Measurements from ENCODE around the gene KRTAP10-3. TPM values are rescaled to one million over a fixed set of nuclear protein-coding genes. Genes with fewer than 3 reads are reported as not detected.

The KRTAP10-3 gene
- total and polyA plus RNA-seq, 2 of the 13 experiments (the other 11 are each of a cell fraction or from before 2014, with no cell fraction given) = not detected

GRCh38 chr21:44589586-44590305 lies 31.2 kb upstream of the KRTAP10-3 start:
- TF ChIP-seq SNAPC2 (CRISPR knock-in tag; IDR thresholded peaks at IDR 0.05) (no peak), TIGD3 (CRISPR knock-in tag; IDR thresholded peaks at IDR 0.05; ENCODE audit: borderline replicate concordance) (no peak), ZNF749 (CRISPR knock-in tag; IDR thresholded peaks at IDR 0.05; ENCODE audit: borderline replicate concordance) (no peak), PLSCR1 (CRISPR knock-in tag; IDR thresholded peaks at IDR 0.05; ENCODE audit: borderline replicate concordance) (no peak), MTA1 (CRISPR knock-in tag; IDR thresholded peaks at IDR 0.05; ENCODE audit: borderline replicate concordance) (peak; percentile 26; the same call in 1 of the 2 replicates)
- BruUV-seq (replicated peaks) = no TSS peak

More at GRCh38 chr21:44589586-44590305, 31.2 kb upstream of the KRTAP10-3 start:
- Histone ChIP-seq H3K9me3 (ENCODE audit: low read length) (no peaks in the 10 kb centered on the region), H3K36me3 (replicated peaks in 1 of 2; ENCODE audit: control insufficient read depth in 1 of 2, insufficient read depth in 2 of 2, low read length in 2 of 2) (no peaks in the 10 kb centered on the region), H3K4me2 (ENCODE audit: low read depth, low read length) (peak overlapping the region; percentile 36; the same call in 1 of the 2 replicates), H3K27me3 (ENCODE audit: control insufficient read depth in 1 of 2, insufficient read depth in 2 of 2, low read length in 2 of 2) (peaks cover 0 to 9% of the 10 kb centered on the region in 2 experiments; a peak in 1 of 5 replicates), H3K4me3 (replicated peaks in 1 of 3; ENCODE audit: insufficient read depth in 1 of 3, low read depth in 2 of 3, low read length in 3 of 3) (peak overlapping the region in 1 of 3 experiments; percentile 16; a peak in 1 of 6 replicates), H3K27ac (ENCODE audit: extremely low read length, insufficient read depth, low read length) (no peak overlapping the region), H3K4me1 (ENCODE audit: insufficient read depth, low read length) (peaks cover 42% of the 10 kb centered on the region), H2AFZ (ENCODE audit: low read length) (no peak overlapping the region), H3K79me2 (ENCODE audit: insufficient read depth, low read length) (no peaks in the 10 kb centered on the region), H3K9ac (ENCODE audit: insufficient read depth, low read depth, low read length) (no peak overlapping the region), H4K20me1 (ENCODE audit: insufficient read depth, low read length) (no peaks in the 10 kb centered on the region)
- intact Hi-C loops (cut with micrococcal nuclease; ENCODE audit: unreplicated experiment) (no loop called here), in situ Hi-C loops (cut with HindIII; ENCODE audit: extremely low pct_ligation_motif_present, low pct_unique_long_range_greater_than_20kb) (no loop called here)
- WGBS (ENCODE audit: low lambda C conversion rate) = 57% methylated on average over 8 of the region's 24 CpGs
- ATAC-seq = peak; percentile 14
- no peak for DNase-seq (ENCODE audit: low spot score)
- ChIA-PET POLR2A (no interaction called here), CTCF (ENCODE audit: low intra/inter-chr PET ratio, low total read pairs) (no interaction called here)
- no peak for FAIRE-seq
